Measurements from ENCODE around the gene LAYN. TPM values are rescaled to one million over a fixed set of nuclear protein-coding genes. Genes with fewer than 3 reads are reported as not detected.

The LAYN gene
- total RNA-seq, 1 donor from 2014 or later = 16.5 TPM

GRCh38 chr11:111572581-111572980 lies 32.1 kb downstream of the LAYN start:
- no peaks in the 10 kb centered on the region for H3K4me1 Mint-ChIP-seq (ENCODE audit: low read depth)
- H3K9me3 Mint-ChIP-seq = no peaks in the 10 kb centered on the region

DNA sequence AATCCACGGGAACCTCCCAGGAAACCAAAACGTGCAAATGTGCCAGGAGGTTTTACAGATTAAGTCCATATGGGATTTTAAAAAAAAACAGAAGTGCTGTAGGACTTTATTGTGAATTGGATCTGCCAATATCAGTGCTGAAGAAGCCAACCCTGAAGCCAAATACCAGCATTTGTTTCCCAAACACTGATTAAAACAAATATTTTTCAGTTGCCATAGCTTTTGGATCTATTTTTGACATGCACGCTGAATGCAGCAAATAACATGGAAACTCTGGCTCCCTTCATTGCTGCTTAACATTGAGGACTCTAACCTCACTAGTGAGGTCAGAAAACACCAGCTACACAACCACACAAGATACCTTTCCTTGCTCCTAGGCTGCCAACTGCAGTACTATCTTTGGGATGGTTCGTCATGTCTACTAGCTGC lies 33.3 kb downstream of the LAYN start:
- H3K36me3 Mint-ChIP-seq (ENCODE audit: low read depth) = no peaks in the 10 kb centered on the region
- no peaks in the 10 kb centered on the region for H3K9me3 Mint-ChIP-seq
- no peaks in the 10 kb centered on the region for H3K4me1 Mint-ChIP-seq (ENCODE audit: low read depth)
- DNase-seq (ENCODE audit: low spot score) = no peak
- H3K4me3 Mint-ChIP-seq (ENCODE audit: low read depth) = no peak overlapping the region
- intact Hi-C loops (cut with micrococcal nuclease) = loop anchor here (2.0 kb wide), 1 partner anchor 15 kb away; no protein-coding TSS in a partner anchor
- H3K27me3 Mint-ChIP-seq (ENCODE audit: low read depth) = peaks cover 6% of the 10 kb centered on the region
- H3K27ac Mint-ChIP-seq = no peak overlapping the region

More at GRCh38 chr11:111572581-111572980, 32.1 kb downstream of the LAYN start:
- intact Hi-C loops (cut with micrococcal nuclease) = no loop called here
- H3K27ac Mint-ChIP-seq = no peak overlapping the region
- no peak overlapping the region for H3K4me3 Mint-ChIP-seq (ENCODE audit: low read depth)
- no peak for DNase-seq (ENCODE audit: low spot score)
- peaks cover 6% of the 10 kb centered on the region for H3K27me3 Mint-ChIP-seq (ENCODE audit: low read depth)
- H3K36me3 Mint-ChIP-seq (ENCODE audit: low read depth) = no peaks in the 10 kb centered on the region

DNA sequence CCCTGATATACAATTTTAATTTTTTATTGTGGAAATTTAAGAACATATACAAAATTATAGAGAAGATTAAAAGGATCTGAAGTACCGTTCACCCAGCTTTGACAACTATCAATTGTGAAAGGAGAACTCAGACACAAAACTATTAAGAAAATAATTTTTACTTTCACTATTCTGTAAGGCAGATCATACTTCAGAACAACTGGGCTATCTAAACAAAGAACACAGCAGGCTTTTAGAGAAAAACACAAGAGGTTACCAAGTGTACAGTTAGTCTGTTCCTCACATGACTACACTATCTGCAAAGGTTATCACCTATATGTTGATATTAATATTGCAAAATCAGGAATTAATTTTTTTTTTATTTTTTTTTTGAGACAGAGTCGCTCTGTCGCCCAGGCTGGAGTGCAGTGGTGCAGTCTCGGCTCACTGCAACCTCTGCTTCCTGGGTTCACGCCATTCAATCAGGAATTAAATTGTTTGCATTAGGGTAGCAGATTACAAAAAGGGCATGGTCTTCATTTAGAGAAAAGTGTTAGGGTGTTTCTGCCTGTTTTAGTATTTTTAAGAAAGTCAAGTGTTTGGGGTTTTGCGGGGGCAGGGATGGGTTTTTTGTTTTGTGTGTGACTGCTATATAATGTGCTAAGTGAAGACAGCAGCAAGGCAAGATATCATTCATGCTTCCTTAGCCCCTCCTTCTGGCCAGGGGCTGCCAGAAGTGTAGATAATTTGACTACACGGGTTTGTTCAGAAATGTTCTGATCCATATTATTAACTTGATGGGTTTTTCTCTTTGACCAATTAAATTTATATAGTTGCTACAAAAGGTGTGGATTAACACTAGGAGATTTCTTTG lies 34.1 kb downstream of the LAYN start:
- DNase-seq (ENCODE audit: low spot score) = no peak
- Mint-ChIP-seq H3K36me3 (ENCODE audit: low read depth) (no peaks in the 10 kb centered on the region), H3K9me3 (no peaks in the 10 kb centered on the region), H3K27ac (no peak overlapping the region), H3K27me3 (ENCODE audit: low read depth) (peaks cover 6% of the 10 kb centered on the region), H3K4me3 (ENCODE audit: low read depth) (no peak overlapping the region), H3K4me1 (ENCODE audit: low read depth) (no peaks in the 10 kb centered on the region)
- intact Hi-C loops (cut with micrococcal nuclease) = loop anchor here (2.0 kb wide), 1 partner anchor 14 kb away; no protein-coding TSS in a partner anchor

DNA sequence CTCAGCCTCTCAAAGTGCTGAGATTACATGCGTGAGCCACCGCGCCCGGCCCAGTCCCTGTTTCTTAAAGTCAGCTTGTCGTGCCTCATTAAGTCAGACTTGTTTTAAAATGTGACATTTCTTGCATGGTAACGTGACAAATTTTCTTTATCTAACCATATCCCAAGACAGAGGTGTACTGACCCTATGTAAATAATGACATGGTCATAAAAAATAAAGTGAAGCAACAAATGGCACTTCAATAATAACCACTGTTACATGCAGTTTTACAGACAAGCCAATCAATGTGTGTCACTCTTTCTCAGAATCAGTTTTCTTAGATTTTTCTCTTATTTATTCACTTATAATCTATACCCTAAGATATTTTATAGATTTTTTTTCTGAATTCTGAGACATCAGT lies 35.2 kb downstream of the LAYN start:
- H3K36me3 Mint-ChIP-seq (ENCODE audit: low read depth) = no peaks in the 10 kb centered on the region
- intact Hi-C loops (cut with micrococcal nuclease) = loop anchor here (2.0 kb wide), 1 partner anchor 13 kb away; no protein-coding TSS in a partner anchor
- no peak for DNase-seq (ENCODE audit: low spot score)
- peaks cover 4% of the 10 kb centered on the region for H3K27me3 Mint-ChIP-seq (ENCODE audit: low read depth)
- H3K4me3 Mint-ChIP-seq (ENCODE audit: low read depth) = no peak overlapping the region
- H3K9me3 Mint-ChIP-seq = no peaks in the 10 kb centered on the region
- H3K27ac Mint-ChIP-seq = no peak overlapping the region
- no peaks in the 10 kb centered on the region for H3K4me1 Mint-ChIP-seq (ENCODE audit: low read depth)

GRCh38 chr11:111577821-111578220 lies 37.3 kb downstream of the LAYN start:
- Mint-ChIP-seq H3K4me3 (ENCODE audit: low read depth) (no peak overlapping the region), H3K27ac (no peak overlapping the region), H3K27me3 (ENCODE audit: low read depth) (peaks cover 4% of the 10 kb centered on the region), H3K36me3 (ENCODE audit: low read depth) (no peaks in the 10 kb centered on the region), H3K9me3 (no peaks in the 10 kb centered on the region), H3K4me1 (ENCODE audit: low read depth) (no peaks in the 10 kb centered on the region)
- no peak for DNase-seq (ENCODE audit: low spot score)
- intact Hi-C loops (cut with micrococcal nuclease) = no loop called here

GRCh38 chr11:111581341-111581740 lies 40.8 kb downstream of the LAYN start:
- Mint-ChIP-seq H3K9me3 (no peaks in the 10 kb centered on the region), H3K4me1 (ENCODE audit: low read depth) (peaks cover under 1% of the 10 kb centered on the region), H3K27me3 (ENCODE audit: low read depth) (peaks cover 2% of the 10 kb centered on the region), H3K27ac (no peak overlapping the region), H3K36me3 (ENCODE audit: low read depth) (no peaks in the 10 kb centered on the region), H3K4me3 (ENCODE audit: low read depth) (no peak overlapping the region)
- intact Hi-C loops (cut with micrococcal nuclease) = no loop called here
- DNase-seq (ENCODE audit: low spot score) = no peak

DNA sequence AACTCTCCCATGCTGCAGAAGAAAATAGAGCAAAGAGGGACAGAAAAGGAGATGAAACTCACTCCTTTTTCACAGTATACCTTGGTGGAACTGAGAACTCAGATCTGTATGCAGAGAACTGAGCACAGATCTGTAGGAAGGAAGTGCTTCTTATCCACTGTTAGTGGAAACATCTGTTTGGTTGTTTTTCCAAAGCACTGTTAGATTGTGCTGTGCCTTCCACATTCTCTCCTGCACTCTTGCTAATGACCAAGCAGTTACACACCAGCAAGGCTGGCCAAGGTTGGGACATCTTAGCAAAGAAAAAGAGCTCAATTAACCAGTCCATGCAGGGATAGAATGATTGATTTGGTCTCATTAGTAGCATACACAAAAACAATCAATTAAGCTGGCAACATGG lies 41.6 kb downstream of the LAYN start:
- intact Hi-C loops (cut with micrococcal nuclease) = no loop called here
- H3K4me1 Mint-ChIP-seq (ENCODE audit: low read depth) = peaks cover 2% of the 10 kb centered on the region
- H3K9me3 Mint-ChIP-seq = no peaks in the 10 kb centered on the region
- H3K27me3 Mint-ChIP-seq (ENCODE audit: low read depth) = peaks cover 2% of the 10 kb centered on the region
- H3K27ac Mint-ChIP-seq = no peak overlapping the region
- no peak for DNase-seq (ENCODE audit: low spot score)
- H3K4me3 Mint-ChIP-seq (ENCODE audit: low read depth) = no peak overlapping the region
- H3K36me3 Mint-ChIP-seq (ENCODE audit: low read depth) = no peaks in the 10 kb centered on the region

DNA sequence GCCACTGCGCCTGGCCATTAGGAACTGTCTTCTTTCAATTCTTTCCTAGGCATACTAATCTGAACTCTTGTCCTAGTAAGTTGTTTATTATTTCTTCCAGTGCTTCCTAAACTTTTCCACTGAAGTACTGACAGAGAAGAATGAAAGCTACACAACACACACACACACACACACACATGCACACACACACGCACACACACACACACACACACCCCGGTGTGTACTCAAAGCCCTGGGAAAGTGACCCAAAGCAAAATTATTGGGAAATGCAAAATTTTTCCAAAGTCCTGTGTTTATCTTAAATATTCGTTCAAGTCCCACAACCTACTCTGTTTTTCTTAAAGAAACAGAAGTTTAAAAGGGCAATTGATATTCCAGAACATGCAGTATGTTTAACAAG lies 42.4 kb downstream of the LAYN start:
- DNase-seq (ENCODE audit: low spot score) = no peak
- H3K27ac Mint-ChIP-seq = no peak overlapping the region
- no peaks in the 10 kb centered on the region for H3K36me3 Mint-ChIP-seq (ENCODE audit: low read depth)
- H3K27me3 Mint-ChIP-seq (ENCODE audit: low read depth) = peaks cover 2% of the 10 kb centered on the region
- no peaks in the 10 kb centered on the region for H3K9me3 Mint-ChIP-seq
- peaks cover 2% of the 10 kb centered on the region for H3K4me1 Mint-ChIP-seq (ENCODE audit: low read depth)
- no peak overlapping the region for H3K4me3 Mint-ChIP-seq (ENCODE audit: low read depth)
- intact Hi-C loops (cut with micrococcal nuclease) = no loop called here

GRCh38 chr11:111585371-111585770 lies 44.9 kb downstream of the LAYN start:
- intact Hi-C loops (cut with micrococcal nuclease) = no loop called here
- Mint-ChIP-seq H3K27me3 (ENCODE audit: low read depth) (peaks cover 5% of the 10 kb centered on the region), H3K4me3 (ENCODE audit: low read depth) (no peak overlapping the region), H3K4me1 (ENCODE audit: low read depth) (peaks cover 2% of the 10 kb centered on the region), H3K9me3 (no peaks in the 10 kb centered on the region), H3K36me3 (ENCODE audit: low read depth) (no peaks in the 10 kb centered on the region), H3K27ac (no peak overlapping the region)
- DNase-seq (ENCODE audit: low spot score) = no peak

DNA sequence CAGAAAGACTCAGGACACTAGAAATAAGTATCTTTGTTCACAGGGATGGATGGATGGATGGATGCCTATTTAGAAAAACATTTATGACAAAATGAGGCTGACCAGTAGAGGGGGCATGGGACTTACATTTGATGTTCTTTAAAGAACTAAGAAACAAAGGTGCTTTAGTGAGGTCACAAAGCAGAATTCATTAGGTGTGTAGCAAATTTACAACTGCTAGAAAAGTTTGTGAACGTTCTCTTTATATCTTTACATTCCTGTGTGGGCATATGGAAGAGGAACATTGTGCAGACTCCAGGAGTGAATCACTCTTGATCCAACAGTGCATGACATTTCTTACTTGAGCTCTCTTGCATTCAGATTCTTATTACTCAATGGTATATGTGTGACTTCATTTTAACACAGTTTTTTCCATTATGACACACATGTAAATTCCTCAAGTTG lies 45.9 kb downstream of the LAYN start:
- DNase-seq (ENCODE audit: low spot score) = no peak
- Mint-ChIP-seq H3K4me3 (ENCODE audit: low read depth) (no peak overlapping the region), H3K27ac (no peak overlapping the region), H3K36me3 (ENCODE audit: low read depth) (no peaks in the 10 kb centered on the region), H3K27me3 (ENCODE audit: low read depth) (peaks cover 5% of the 10 kb centered on the region), H3K4me1 (ENCODE audit: low read depth) (peaks cover 2% of the 10 kb centered on the region), H3K9me3 (no peaks in the 10 kb centered on the region)
- intact Hi-C loops (cut with micrococcal nuclease) = loop anchor here (1.0 kb wide), 2 partner anchors 191 to 255 kb away; no protein-coding TSS in a partner anchor

- peaks cover 4% of the 10 kb centered on the region for H3K27me3 Mint-ChIP-seq (ENCODE audit: low read depth)
- no peak overlapping the region for H3K4me3 Mint-ChIP-seq (ENCODE audit: low read depth)
- H3K27ac Mint-ChIP-seq = no peak overlapping the region
- H3K9me3 Mint-ChIP-seq = no peaks in the 10 kb centered on the region
- intact Hi-C loops (cut with micrococcal nuclease) = loop anchor here (2.0 kb wide), 1 partner anchor 14 kb away; no protein-coding TSS in a partner anchor
- no peaks in the 10 kb centered on the region for H3K36me3 Mint-ChIP-seq (ENCODE audit: low read depth)
- H3K4me1 Mint-ChIP-seq (ENCODE audit: low read depth) = peaks cover 2% of the 10 kb centered on the region
- no peak for DNase-seq (ENCODE audit: low spot score)
Measured at GRCh38 chr11:111589114-111589513, 48.6 kb downstream of the LAYN start.

DNA sequence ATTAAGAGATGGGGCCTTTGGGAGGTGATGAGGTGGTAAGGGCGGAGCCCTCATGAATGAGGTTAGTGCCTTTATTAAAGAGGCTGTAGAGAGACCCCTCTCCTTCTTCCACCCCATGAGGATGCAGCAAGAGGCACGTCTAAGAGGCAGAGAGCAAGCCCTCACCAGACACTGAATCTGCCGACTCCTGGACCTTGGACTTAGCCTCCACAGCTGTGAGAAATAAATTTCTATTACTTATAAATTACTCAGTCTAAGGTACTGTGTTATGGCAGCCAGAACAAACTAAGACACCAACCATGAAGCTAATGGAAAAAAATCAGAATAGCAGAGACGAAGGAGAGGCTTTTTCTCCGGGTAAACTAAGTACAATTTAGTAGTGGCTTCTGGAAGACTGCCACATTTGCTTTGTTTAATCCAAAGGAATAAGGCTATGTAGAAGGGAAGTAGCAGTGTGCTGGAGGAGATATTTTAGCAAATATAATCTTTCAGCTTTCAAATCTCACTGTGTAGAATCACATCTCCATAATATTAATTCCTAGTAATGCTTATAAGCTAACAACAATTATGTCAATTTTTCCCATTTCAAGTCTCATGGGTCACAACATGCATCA lies 49.5 kb downstream of the LAYN start:
- intact Hi-C loops (cut with micrococcal nuclease) = loop anchor here (2.0 kb wide), 1 partner anchor 15 kb away; no protein-coding TSS in a partner anchor
- Mint-ChIP-seq H3K4me1 (ENCODE audit: low read depth) (peaks cover 2% of the 10 kb centered on the region), H3K9me3 (no peaks in the 10 kb centered on the region), H3K27me3 (ENCODE audit: low read depth) (peaks cover 9% of the 10 kb centered on the region), H3K27ac (no peak overlapping the region), H3K4me3 (ENCODE audit: low read depth) (no peak overlapping the region), H3K36me3 (ENCODE audit: low read depth) (no peaks in the 10 kb centered on the region)
- no peak for DNase-seq (ENCODE audit: low spot score)
